GM15510 (cell line): ENCODE data around the gene WDR82.

Experiments
- POLR2A ChIP-seq: IDR thresholded peaks from 3 replicates; pipeline ENCODE4 v1.6.1; 2011; ENCODE audit warnings: borderline replicate concordance; ENCODE audit not compliant: insufficient read length; ENCODE audit errors: extremely low read depth

Gene WDR82

DNA sequence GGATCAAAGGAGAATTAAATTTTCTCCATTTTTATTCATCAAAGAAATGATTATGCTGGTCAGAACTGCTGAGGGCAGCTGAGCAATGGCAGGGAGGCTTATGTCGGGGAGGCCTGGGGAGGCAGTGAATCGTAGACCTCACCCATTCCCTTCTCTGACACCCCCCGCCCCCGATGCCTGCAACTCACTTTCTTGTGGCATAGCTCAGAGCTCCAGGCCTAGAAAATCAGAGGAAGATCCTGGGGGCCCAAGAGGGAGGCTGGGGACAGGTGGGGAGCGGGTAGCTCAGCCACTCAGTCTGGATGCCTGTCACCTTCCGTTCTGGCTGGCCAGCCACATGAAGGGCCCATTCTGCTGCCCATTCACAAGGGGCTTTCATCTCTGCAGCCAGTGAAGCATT is 36.6 kb upstream of the WDR82 start:
- TF ChIP-seq POLR2A = no peak

- no peak for TF ChIP-seq POLR2A
Measured at GRCh38 chr3:52314489-52314888, 36.0 kb upstream of the WDR82 start.

- TF ChIP-seq POLR2A = no peak
Measured at GRCh38 chr3:52313774-52314188, 35.3 kb upstream of the WDR82 start.

DNA sequence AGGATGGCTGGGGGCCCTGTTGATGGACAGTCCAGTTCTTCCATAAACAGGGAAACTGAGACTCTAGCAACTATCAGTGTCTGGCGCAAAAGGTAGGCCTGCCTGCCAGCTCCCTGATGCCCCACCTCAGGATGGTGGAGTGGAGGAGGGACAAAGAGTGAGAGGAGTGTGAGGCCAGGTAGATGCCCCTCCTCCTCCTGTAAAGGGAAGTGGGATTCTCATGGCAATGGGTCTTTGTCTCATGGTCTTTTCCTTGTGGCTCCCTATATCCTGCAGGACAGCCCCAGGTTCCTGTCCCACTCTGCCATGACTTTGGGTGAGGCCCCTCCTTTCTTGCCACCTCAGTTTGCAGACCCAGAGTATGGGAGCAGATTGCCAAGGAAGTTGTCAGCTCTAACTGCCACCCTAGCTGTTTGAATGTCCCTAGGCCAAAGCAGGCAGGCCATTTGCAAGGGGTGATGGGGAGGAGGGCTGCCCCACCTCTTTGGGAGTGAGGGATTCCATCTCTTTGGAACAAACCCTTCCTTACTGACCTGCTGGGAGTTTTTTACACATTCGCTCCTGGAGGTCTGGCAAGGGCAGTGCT is 34.8 kb upstream of the WDR82 start:
- no peak for TF ChIP-seq POLR2A

GRCh38 chr3:52311576-52312119 is 33.2 kb upstream of the WDR82 start:
- TF ChIP-seq POLR2A = no peak

- no peak for TF ChIP-seq POLR2A
Measured at GRCh38 chr3:52310861-52311575, 32.6 kb upstream of the WDR82 start.

GRCh38 chr3:52308308-52308707 is 29.9 kb upstream of the WDR82 start:
- no peak for TF ChIP-seq POLR2A

DNA sequence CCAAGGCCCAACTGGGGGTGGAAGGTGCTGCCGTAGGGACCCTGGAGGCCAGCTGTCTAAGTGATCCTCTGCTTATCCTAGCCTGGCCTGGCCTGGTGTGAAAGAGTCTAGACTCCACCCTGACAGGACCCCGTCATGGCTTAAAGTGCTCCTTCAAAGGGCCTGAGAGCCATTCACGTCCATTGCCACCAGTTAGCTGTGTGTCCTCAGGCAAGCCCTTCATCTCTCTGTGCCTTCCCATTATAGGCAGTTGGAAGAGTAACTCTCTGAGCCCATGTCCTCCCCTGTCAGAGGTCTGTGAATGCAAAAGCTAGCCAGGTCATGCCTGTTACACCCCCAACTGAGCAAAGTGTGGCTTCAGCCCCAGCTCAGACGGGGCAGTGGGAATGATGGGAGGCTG is 28.5 kb upstream of the WDR82 start:
- no peak for TF ChIP-seq POLR2A

DNA sequence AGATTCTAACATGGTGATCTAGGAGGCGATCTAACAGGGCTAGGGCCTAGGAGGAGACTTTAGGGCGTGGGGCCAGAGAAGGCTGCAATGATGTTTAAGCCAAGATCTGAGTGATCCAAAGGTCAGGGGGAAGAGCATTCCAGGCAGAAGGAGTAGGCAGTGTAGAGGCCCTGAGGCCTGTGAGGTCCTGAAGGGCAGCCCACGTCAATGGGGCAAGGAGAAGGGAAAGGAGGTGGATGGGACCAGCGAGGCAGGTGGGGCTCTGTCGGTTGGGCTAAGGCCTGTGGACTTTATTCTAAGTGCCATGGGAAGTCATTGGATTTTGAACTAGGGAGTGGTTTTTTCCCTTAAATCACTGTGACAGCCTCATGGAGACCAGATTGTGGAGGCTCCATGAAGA is 27.5 kb upstream of the WDR82 start:
- TF ChIP-seq POLR2A = no peak

- TF ChIP-seq POLR2A = no peak
Measured at GRCh38 chr3:52303811-52304210, 25.4 kb upstream of the WDR82 start.

GRCh38 chr3:52302426-52303145 is 24.1 kb upstream of the WDR82 start:
- no peak for TF ChIP-seq POLR2A

GRCh38 chr3:52299879-52300611 is 21.6 kb upstream of the WDR82 start:
- no peak for TF ChIP-seq POLR2A

DNA sequence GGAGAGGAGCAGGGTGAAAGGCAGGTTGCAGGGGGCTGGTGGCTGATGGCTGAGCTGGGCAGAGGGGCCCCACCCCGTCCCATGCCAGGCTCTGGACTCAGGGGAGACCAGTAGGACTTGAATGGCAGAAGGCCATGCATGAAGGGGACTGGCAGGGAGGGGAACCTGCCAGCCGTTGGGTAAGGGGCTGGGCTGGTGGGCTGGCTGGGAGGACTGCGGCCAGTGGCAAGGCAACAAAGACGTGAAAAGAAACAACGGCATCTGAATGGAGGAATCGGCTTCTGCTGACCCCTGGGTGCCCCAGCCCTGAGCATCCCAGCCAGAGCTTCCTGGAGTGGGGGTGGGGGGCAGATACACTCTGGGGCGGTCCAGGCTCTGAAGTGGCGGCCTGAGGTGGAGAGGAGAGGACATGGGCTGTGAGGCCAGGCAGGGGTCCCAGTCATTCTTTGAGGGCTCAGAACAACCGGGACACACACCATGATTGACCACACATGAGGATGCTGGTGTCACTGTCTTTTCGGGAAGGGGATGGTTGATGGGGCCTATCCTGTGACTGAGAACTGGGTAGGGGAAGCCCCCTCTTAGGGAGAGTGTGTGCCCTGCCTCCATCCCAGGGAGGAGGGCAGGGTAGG is 20.9 kb upstream of the WDR82 start:
- TF ChIP-seq POLR2A = no peak
